Uterus (tissue), 2 donors: ENCODE measurements around the gene BORCS8.

Source experiments
- CTCF ChIP-seq, 4 experiments: fragments of 200-600 bp in 2 of 4; fragments of 450-650 bp in 2 of 4; sonication (generic) in 2 of 4; IDR thresholded peaks; one replicate each; pipeline ENCODE4 v1.5.1; 2016 to 2019; ENCODE audit warnings: antibody characterized with exemption in 4 of 4, mild to moderate bottlenecking in 2 of 4, moderate library complexity in 1 of 4
- POLR2A ChIP-seq, 2 donors: fragments of 450-650 bp; IDR thresholded peaks; one replicate each; pipeline ENCODE4 v1.6.1; 2016; ENCODE audit warnings: antibody characterized with exemption in 2 of 2, mild to moderate bottlenecking in 1 of 2, moderate library complexity in 1 of 2

GRCh38 chr19:19191768-19192077, 229 bp downstream of the BORCS8 start:
- TF ChIP-seq CTCF (IDR thresholded peaks at IDR 0.05), result no peak
- no peak for TF ChIP-seq POLR2A (IDR thresholded peaks at IDR 0.05)
